ENCODE data around the gene SDHA. TPM values are rescaled to one million over a fixed set of nuclear protein-coding genes. Genes with fewer than 3 reads are reported as not detected.
"Not testable (repeated sequence)": the region's sequence is repeated elsewhere in the genome, so short reads cannot be mapped to it uniquely, and the experiment has no call there.

The SDHA gene
- total RNA-seq, 1 donor: 186 TPM

DNA sequence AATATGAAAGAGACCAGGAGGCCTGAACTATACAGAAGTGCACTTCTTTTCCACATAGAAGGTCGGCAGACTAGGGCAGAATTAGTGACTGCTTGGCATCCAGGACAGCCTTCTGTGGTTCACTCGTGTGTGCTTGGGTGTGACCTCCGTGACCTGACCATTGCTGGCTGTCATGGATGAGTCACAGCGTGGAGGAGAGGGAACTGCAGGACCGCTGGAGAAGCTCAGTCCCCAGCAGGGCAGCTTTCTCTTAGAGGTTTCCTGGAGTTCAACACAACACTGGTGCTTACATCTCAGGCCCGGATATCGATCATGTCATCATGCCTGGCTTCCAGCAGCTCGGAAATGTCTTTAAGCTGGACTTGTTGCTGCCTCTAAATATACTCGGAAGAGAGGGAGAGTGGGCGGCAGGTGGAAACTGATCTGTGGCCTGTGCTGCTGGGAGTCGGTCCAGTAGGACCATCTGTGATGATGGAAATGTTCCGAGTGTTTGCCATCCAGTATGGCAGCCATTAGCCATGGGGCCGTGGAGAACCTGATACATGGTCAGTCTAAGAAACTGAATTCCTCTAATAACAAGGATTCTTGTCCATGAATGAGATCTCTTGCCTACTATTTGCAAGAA lies 23.0 kb downstream of the SDHA start:
- H3K9me3 ChIP-seq (ENCODE audit: low read depth, low read length); H3K27me3 ChIP-seq (ENCODE audit: insufficient read depth, low read length); H3K4me1 ChIP-seq (ENCODE audit: insufficient read depth, low read length); H3K4me3 ChIP-seq (ENCODE audit: low read length): not testable (repeated sequence)

DNA sequence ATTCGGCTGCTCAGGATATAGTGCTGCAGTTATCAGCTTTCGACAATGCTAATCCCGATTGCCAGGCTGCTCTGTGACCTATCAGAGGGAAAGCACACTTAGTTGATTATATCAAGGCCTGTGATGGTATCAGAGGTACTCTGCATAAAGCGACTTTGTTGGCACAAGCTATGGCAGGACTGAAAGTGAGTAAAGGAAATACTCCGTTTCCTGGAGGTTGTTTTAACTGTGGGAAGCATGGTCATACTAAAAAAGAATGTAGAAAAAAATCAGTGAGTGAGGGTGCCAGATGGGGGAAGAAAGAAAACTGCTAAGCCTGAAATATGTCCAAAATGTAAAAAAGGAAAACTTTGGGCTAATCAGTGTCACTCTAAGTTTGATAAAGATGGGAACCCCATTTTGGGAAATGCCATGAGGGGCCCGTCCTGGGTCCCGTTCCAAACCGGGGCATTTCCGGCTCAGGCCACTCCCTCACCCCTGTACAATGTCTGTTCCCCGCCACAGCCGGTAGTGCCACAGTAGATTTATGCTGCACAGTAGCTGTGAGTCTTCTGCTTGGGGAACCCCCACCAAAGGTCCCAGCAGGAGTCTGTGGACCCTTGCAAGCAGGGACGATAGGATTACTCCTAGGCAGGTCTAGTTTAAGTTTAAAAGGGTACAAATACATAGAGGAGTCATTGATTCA lies 25.7 kb downstream of the SDHA start:
- not testable (repeated sequence) for H3K4me1 ChIP-seq (ENCODE audit: insufficient read depth, low read length); H3K4me3 ChIP-seq (ENCODE audit: low read length); H3K9me3 ChIP-seq (ENCODE audit: low read depth, low read length); H3K27me3 ChIP-seq (ENCODE audit: insufficient read depth, low read length)

DNA sequence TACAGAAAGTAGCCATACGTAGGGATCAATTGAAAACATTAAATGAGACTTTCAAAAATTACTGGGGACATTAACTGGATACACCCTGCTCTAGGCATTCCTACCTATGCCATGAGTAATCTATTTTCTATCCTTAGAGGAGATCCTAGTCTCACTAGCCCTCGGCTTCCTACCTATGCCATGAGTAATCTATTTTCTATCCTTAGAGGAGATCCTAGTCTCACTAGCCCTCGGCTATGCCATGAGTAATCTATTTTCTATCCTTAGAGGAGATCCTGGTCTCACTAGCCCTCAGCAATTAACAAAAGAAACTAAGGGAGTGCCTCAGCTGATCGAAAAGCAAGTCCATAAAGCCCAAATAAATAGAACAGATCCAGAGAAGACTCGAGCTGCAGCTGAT lies 27.6 kb downstream of the SDHA start:
- not testable (repeated sequence) for H3K9me3 ChIP-seq (ENCODE audit: low read depth, low read length); H3K4me1 ChIP-seq (ENCODE audit: insufficient read depth, low read length); H3K4me3 ChIP-seq (ENCODE audit: low read length); H3K27me3 ChIP-seq (ENCODE audit: insufficient read depth, low read length)

DNA sequence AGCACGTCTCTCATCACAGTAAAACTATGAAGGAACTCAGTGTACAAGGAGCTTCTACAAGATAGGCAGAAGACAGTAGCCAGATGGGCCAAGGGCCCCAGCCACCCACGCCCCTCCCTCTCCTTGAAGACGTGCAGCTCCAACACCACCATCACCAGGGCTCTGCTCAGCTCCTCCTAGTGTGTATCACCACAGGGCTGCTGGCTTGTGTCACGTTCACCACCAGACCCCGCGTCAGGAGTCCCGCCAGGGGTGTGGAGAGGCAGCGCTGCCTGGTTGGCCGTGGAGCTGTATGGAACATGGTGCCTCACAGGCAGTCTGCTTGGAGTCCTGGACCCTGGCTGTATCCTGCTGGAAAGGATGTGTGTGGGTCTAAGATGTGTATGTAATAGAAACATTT lies 32.3 kb downstream of the SDHA start:
- H3K4me1 ChIP-seq (ENCODE audit: insufficient read depth, low read length); H3K27me3 ChIP-seq (ENCODE audit: insufficient read depth, low read length); H3K9me3 ChIP-seq (ENCODE audit: low read depth, low read length); H3K4me3 ChIP-seq (ENCODE audit: low read length): not testable (repeated sequence)

DNA sequence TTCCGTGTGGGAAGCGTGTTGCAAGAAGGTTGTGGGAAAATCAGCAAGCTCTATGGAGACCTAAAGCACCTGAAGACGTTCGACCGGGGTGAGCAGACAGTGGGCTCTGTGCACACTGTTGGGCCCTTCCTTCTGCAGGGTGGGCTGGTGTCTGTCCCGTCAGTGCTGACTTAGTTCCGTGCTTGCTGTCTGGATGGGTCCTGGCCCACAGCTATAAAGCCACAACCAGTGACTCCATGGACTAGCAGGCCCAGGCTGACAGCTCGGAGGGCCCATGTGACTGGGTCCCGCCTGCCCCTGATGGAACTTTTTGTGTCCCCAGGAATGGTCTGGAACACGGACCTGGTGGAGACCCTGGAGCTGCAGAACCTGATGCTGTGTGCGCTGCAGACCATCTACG lies 32.9 kb downstream of the SDHA start:
- not testable (repeated sequence) for H3K4me1 ChIP-seq (ENCODE audit: insufficient read depth, low read length); H3K4me3 ChIP-seq (ENCODE audit: low read length); H3K9me3 ChIP-seq (ENCODE audit: low read depth, low read length); H3K27me3 ChIP-seq (ENCODE audit: insufficient read depth, low read length)

DNA sequence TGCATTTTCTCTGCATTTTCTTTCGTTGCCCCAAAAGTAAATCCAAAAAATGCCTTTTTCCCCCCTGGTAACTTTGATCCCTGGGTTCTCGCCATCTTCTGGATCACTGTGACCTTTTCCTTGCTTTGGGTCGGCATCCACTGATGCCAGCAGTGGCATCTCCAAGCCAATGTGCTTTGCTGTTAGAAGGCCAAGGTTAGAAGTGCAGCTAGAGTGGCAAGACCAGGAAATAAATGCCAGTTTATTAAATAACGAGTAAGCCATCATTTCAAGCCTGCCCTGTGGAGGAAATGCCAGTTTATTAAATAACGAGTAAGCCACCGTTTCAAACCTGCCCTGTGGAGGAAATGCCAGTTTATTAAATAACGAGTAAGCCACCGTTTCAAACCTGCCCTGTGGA lies 33.4 kb downstream of the SDHA start:
- H3K27me3 ChIP-seq (ENCODE audit: insufficient read depth, low read length); H3K4me1 ChIP-seq (ENCODE audit: insufficient read depth, low read length); H3K4me3 ChIP-seq (ENCODE audit: low read length); H3K9me3 ChIP-seq (ENCODE audit: low read depth, low read length): not testable (repeated sequence)

DNA sequence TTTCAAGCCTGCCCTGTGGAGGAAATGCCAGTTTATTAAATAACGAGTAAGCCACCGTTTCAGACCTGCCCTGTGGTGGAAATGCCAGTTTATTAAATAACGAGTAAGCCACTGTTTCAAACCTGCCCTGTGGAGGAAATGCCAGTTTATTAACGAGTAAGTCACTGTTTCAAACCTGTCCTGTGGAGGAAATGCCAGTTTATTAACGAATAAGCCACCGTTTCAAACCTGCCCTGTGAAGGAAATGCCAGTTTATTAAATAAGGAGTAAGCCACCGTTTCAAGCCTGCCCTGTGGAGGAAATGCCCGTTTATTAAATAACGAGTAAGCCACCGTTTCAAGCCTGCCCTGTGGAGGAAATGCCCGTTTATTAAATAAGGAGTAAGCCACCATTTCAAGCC lies 33.9 kb downstream of the SDHA start:
- H3K27me3 ChIP-seq (ENCODE audit: insufficient read depth, low read length); H3K4me1 ChIP-seq (ENCODE audit: insufficient read depth, low read length); H3K4me3 ChIP-seq (ENCODE audit: low read length); H3K9me3 ChIP-seq (ENCODE audit: low read depth, low read length): not testable (repeated sequence)

DNA sequence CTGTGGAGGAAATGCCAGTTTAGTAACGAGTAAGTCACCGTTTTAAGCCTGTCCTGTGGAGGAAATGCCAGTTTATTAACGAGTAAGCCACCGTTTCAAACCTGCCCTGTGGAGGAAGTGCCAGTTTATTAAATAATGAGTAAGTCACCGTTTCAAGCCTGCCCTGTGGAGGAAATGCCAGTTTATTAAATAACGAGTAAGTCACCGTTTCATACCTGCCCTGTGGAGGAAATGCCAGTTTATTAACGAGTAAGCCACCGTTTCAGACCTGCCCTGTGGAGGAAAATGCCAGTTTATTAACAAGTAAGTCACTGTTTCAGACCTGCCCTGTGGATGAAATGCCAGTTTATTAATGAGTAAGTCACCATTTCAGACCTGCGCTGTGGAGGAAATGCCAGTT lies 34.4 kb downstream of the SDHA start:
- Histone ChIP-seq H3K27me3 (ENCODE audit: insufficient read depth, low read length) (no peaks in the 10 kb centered on the region), H3K4me1 (ENCODE audit: insufficient read depth, low read length) (no peaks in the 10 kb centered on the region), H3K4me3 (ENCODE audit: low read length) (no peak overlapping the region), H3K9me3 (ENCODE audit: low read depth, low read length) (no peaks in the 10 kb centered on the region)

DNA sequence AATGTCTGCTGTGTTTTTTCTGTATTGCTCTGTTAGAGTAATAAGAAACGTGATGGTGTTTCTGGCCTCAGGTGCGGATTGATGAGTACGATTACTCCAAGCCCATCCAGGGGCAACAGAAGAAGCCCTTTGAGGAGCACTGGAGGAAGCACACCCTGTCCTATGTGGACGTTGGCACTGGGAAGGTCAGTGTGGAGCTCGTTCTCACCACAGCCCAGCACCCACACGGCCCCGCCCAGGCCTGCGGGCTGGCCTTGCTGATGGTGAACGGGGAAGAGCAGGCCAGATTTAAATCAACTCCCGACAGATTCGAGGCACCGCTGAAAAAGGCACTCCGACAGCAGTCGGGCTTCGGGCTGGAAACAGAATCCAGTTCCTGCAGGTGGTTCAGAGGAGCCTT lies 36.2 kb downstream of the SDHA start:
- H3K4me3 ChIP-seq (ENCODE audit: low read length); H3K27me3 ChIP-seq (ENCODE audit: insufficient read depth, low read length); H3K4me1 ChIP-seq (ENCODE audit: insufficient read depth, low read length); H3K9me3 ChIP-seq (ENCODE audit: low read depth, low read length): not testable (repeated sequence)

DNA sequence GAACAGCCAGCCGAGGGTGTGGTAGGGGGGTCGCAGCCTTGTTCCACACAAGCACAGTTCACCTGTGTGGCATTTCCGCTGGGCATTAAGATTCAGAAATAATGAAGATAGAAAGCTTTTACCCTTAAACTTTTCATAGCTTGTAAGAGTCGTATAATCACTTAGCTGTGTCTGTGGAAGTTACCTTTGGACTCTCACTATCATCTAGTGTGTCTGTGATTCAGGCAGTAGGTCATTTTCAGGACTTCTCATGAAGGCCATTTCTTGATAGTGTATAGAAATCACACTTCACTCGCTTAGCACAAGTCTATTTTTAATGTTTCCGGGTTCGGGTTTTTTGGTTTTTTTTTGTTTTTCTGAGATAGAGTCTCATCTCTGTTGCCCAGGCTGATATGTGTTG lies 37.0 kb downstream of the SDHA start:
- H3K4me3 ChIP-seq (ENCODE audit: low read length); H3K27me3 ChIP-seq (ENCODE audit: insufficient read depth, low read length); H3K4me1 ChIP-seq (ENCODE audit: insufficient read depth, low read length); H3K9me3 ChIP-seq (ENCODE audit: low read depth, low read length): not testable (repeated sequence)

DNA sequence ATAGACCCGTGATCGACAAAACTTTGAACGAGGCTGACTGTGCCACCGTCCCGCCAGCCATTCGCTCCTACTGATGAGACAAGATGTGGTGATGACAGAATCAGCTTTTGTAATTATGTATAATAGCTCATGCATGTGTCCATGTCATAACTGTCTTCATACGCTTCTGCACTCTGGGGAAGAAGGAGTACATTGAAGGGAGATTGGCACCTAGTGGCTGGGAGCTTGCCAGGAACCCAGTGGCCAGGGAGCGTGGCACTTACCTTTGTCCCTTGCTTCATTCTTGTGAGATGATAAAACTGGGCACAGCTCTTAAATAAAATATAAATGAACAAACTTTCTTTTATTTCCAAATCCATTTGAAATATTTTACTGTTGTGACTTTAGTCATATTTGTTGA lies 38.2 kb downstream of the SDHA start:
- not testable (repeated sequence) for H3K9me3 ChIP-seq (ENCODE audit: low read depth, low read length); H3K4me1 ChIP-seq (ENCODE audit: insufficient read depth, low read length); H3K4me3 ChIP-seq (ENCODE audit: low read length); H3K27me3 ChIP-seq (ENCODE audit: insufficient read depth, low read length)

DNA sequence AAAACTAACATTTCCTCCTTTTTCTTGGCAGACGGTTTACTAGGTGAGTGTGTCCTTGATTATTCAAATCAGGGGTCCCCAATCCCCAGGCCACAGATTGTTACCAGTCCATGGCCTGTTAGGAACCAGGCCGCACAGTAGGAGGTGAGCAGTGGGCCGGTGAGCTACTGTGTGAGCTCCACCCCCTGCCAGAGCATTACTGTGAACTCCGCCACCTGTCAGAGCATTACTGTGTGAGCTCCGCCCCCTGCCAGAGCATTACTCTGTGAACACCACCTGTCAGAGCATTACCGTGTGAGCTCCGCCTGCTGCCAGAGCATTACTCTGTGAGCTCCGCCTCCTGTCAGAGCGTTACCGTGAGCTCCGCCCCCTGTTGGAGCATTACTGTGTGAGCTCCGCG lies 39.0 kb downstream of the SDHA start:
- Histone ChIP-seq H3K4me3 (ENCODE audit: low read length) (no peak overlapping the region), H3K27me3 (ENCODE audit: insufficient read depth, low read length) (no peaks in the 10 kb centered on the region), H3K9me3 (ENCODE audit: low read depth, low read length) (no peaks in the 10 kb centered on the region), H3K4me1 (ENCODE audit: insufficient read depth, low read length) (no peaks in the 10 kb centered on the region)

DNA sequence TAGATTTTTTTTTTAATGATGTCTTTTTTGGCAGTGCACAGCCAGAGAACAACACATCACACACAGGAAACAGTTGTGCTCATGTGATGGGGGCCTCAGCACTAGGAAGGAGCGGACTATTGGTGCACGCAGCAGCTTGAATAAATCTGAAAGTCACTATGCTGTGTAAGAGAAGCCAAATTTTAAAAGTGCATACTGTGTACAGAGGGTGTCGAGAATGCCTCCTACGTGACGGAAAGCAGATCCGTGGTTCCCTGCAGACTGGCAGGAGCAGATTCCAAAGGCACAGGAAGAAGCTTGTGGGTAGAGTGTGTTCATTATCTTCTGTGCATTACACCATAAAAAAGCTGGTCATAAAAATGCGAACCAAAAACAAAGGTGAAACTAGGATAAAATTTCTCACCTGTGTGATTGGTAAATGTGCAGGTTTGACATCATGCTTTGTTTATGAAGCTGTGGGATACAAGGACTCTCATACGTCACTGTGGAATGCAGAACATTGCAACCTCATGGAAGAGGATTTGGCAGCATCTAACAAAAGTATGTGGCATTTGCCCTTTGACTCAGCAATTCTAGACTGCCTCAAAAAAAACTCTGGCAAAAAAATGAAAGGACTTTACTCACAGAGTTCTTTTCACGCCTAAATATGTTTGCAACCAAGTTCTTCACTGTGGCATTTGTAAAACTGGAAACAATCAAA lies 45.3 kb downstream of the SDHA start:
- H3K4me3 ChIP-seq (ENCODE audit: low read length); H3K9me3 ChIP-seq (ENCODE audit: low read depth, low read length); H3K27me3 ChIP-seq (ENCODE audit: insufficient read depth, low read length); H3K4me1 ChIP-seq (ENCODE audit: insufficient read depth, low read length): not testable (repeated sequence)

DNA sequence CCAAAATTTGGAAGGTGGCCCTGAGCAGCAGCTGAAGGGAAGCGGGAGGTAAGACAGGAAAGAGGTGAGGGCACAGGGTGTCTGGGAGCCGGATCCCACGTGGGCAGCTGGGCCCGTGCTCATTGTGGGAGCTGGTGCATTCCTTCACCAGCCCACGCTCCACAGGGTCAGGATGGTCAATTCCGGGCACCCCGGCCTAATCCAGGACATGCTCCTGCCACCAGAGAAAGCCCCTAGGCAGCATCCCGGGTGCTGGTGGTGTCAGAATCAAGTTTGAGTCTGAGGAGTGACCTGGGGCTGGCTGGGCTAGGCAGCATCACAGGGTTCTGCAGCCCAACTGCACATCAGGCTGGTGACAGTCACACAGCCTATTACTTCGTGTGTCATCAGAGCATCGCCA lies 46.2 kb downstream of the SDHA start:
- Histone ChIP-seq H3K9me3 (ENCODE audit: low read depth, low read length) (no peaks in the 10 kb centered on the region), H3K27me3 (ENCODE audit: insufficient read depth, low read length) (no peaks in the 10 kb centered on the region), H3K4me1 (ENCODE audit: insufficient read depth, low read length) (no peaks in the 10 kb centered on the region), H3K4me3 (ENCODE audit: low read length) (no peak overlapping the region)

DNA sequence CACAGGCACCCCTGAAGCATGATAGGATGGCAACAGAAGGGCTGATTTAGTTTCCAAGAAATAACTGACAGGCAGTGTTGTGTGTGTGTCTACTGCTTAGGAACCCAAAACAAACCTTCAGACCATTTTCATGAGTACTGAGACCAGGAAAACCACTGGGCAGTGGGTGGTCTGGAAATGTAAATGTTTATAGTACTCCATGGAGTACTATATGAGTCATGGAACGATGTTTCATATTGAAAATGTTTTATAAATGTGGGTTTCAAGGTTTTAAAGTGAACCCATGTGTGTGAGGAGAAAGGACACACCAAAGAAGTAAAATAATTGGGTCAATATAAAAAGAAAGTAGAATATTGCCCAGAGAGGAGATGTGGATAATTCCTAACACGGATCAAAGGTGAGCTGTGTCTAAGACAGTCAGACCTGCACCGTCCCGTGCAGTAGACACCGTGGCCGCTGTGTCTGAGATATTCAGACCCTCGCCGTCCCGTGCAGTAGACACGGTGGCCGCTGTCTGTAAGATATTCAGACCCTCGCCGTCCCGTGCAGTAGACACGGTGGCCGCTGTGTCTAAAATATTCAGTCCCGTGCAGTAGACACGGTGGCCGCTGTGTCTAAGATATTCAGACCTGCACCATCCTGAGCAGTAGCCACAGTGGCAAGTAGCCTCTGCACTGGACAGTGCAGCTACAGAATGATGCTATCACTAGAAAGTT lies 48.3 kb downstream of the SDHA start:
- H3K9me3 ChIP-seq (ENCODE audit: low read depth, low read length); H3K27me3 ChIP-seq (ENCODE audit: insufficient read depth, low read length); H3K4me3 ChIP-seq (ENCODE audit: low read length); H3K4me1 ChIP-seq (ENCODE audit: insufficient read depth, low read length): not testable (repeated sequence)

DNA sequence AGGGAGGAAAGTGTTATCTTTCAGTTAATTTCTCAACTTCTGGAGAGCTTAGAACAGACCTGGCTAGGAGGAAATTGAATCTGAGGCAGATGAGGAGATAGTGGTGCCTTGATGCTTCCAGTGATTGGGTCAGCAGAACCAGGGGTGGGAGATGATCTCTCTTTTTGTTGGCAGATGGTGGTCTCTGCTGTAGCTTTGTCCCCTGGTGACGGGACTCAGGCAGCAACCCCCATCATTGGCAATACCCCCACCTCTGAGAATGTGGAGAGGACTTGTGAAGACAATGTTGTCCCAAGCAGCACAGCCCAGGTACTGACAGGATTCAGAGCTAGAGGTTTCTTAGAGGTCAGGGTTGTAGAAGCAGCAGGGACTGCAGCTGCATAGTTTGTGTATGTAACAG lies 49.6 kb downstream of the SDHA start:
- Histone ChIP-seq H3K9me3 (ENCODE audit: low read depth, low read length) (no peaks in the 10 kb centered on the region), H3K4me1 (ENCODE audit: insufficient read depth, low read length) (peaks cover 9% of the 10 kb centered on the region), H3K27me3 (ENCODE audit: insufficient read depth, low read length) (no peaks in the 10 kb centered on the region), H3K4me3 (ENCODE audit: low read length) (no peak overlapping the region)

All from mononuclear cell (primary cell).